CD4-positive, alpha-beta T cell treated with Interleukin-1 beta for 1 hour (primary cell): Measurements from ENCODE around the gene SMYD4.

ENCODE experiments used
- DNase-seq, 2 donors: peaks; one replicate each; pipeline ENCODE4 v3.0.0-alpha.2; 2020 to 2022

Gene SMYD4

DNA sequence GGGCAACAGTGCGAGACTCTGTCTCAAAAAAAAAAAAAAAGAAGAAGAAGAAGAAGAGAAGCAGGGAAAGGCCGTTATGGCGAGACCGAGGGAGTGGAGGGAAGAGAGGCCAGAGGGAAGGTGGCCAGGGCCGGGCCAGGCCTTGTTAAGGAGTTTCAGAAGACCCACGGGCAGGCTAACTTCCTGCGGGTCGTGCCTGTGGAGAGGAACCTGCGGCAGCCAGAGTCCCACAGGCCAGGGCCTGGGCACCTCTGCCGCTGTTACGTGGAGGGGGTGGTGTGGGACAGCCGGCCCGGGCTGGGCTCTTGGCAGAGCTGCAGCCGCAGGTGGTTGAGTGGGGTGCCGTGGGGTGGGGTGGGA lies 99.8 kb downstream of the SMYD4 start:
- no peak for DNase-seq
